Effector memory CD8-positive, alpha-beta T cell (primary cell): Measurements from ENCODE around the gene TRH.
"Not testable (repeated sequence)": the region's sequence is repeated elsewhere in the genome, so short reads cannot be mapped to it uniquely, and the experiment has no call there.

Source experiments
- ATAC-seq: fragments of 150-1000 bp; cut with Tn5 transposase; replicated peaks from 2 replicates; pipeline ENCODE4 v1.10.0; 2021; ENCODE audit warnings: mild to moderate bottlenecking, moderate library complexity
- DNase-seq, 3 experiments: peaks; one replicate each; pipeline ENCODE4 v3.0.0; 2021
- H3K27ac Mint-ChIP-seq, 2 donors: one replicate each; pipeline ENCODE4 v1.8.0; 2022; ENCODE audit warnings: mild to moderate bottlenecking in 2 of 2, mixed read lengths in 2 of 2, moderate library complexity in 2 of 2
- H3K27me3 Mint-ChIP-seq, 2 donors: one replicate each; pipeline ENCODE4 v1.8.0; 2022; ENCODE audit warnings: mixed read lengths in 2 of 2
- H3K36me3 Mint-ChIP-seq: one replicate; pipeline ENCODE4 v1.8.0; 2022; ENCODE audit warnings: mild to moderate bottlenecking, moderate library complexity, mixed read lengths; ENCODE audit not compliant: insufficient read depth
- H3K4me1 Mint-ChIP-seq, 2 donors: one replicate each; pipeline ENCODE4 v1.8.0; 2022; ENCODE audit warnings: low read depth in 2 of 2, mixed read lengths in 2 of 2
- H3K4me3 Mint-ChIP-seq, 2 donors: one replicate each; pipeline ENCODE4 v1.8.0; 2022; ENCODE audit warnings: mild to moderate bottlenecking in 2 of 2, mixed read lengths in 2 of 2, moderate library complexity in 2 of 2
- H3K9me3 Mint-ChIP-seq, 2 donors: one replicate each; pipeline ENCODE4 v1.8.0; 2022; ENCODE audit warnings: mixed read lengths in 2 of 2

The TRH gene

DNA sequence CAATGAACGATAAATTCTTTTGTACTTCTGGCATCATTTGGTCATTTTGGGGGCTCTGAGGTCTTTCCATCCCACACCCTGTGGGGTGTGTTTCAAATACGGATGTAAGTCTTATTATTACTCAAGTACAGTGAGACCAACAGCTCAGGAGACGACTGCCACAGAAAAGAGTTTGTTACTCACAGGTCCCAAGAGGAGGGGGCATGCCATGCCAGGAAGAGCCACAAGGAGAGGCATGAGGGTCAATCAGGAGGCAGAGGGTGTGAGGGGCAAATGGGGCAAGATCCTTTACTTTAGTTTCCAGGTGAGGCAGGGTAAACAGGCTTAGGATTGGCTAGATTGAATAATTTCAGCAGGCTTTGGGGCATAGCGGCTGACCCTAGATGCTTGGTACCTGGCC lies 21.6 kb downstream of the TRH start:
- H3K9me3 Mint-ChIP-seq, result peaks cover 0 to 2% of the 10 kb centered on the region in 2 donors
- no peaks in the 10 kb centered on the region for H3K36me3 Mint-ChIP-seq

DNA sequence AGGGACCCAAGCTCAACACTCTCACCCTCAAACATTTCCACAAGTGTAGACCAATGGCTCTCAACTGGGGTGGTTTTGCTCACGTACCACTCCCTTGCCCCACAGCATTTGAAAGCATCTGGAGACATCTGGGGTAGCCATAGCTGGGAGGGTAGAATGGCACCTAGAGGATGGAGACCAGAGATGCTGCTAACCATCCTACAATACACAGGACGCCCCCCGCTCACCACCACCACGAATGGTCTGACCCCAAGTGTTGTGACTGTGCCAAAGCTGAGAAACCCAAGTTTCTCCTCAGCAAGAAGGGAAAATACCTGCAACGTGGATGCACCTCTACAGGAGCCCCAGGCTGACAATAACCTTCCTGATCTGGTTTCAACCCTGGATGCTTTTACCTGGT lies 24.7 kb downstream of the TRH start:
- H3K4me3 Mint-ChIP-seq, ATAC-seq, H3K27ac Mint-ChIP-seq, H3K36me3 Mint-ChIP-seq, H3K9me3 Mint-ChIP-seq, DNase-seq: not testable (repeated sequence)
- peaks cover 9 to 11% of the 10 kb centered on the region in 2 donors for H3K4me1 Mint-ChIP-seq
- peaks cover 40 to 58% of the 10 kb centered on the region in 2 donors for H3K27me3 Mint-ChIP-seq

More for the DNA sequence above, 21.6 kb downstream of the TRH start:
- peaks cover 50 to 64% of the 10 kb centered on the region in 2 donors for H3K27me3 Mint-ChIP-seq
- H3K4me3 Mint-ChIP-seq, result no peak overlapping the region
- no peak for ATAC-seq
- no peak overlapping the region for H3K27ac Mint-ChIP-seq
- H3K4me1 Mint-ChIP-seq, result no peaks in the 10 kb centered on the region
- no peak for DNase-seq

DNA sequence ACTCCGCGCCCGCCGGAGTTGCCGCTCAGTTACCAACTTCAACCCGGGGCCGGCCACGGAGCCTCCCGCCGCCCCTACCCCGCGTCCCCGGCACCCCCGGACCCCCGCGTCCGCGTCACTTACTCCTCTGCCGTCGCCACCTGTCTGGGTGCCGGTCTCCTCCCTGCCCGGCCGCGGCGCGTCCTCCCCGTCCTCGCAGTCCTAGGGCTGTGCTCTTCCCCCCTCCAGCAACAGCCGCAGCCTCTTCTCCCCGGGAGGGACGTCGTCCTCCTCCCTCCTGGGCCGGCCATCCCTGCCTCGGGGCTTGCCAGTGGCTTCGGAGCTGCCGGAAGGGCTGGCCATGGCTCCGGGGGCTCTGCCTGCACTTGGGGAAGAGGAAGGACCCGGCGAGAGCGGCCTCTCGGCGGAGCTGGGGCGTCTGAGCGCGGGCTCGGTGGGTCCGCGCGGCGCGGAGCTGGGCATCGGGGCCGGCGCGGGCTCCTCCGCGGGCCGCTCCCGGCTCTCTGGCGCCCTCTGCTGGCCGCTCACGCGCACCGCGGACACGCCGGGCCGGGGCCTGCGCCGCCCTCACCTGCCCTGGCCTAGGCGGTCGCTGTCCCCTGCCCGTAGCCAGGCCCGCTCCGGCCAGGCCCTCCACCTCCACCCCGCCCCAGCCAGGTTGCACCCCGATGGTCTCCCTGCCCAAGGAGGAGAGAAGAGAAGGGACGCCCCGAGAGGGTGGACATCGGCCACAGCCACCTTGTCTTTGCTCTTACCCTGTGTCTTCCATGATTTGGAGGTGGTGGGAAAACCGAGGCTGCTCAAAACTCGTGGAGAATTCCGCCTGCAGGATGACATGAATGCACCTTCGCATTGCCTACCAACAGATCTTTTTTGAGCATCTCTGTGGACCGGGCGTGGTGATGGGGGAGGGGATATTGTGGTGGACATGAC lies 28.4 kb downstream of the TRH start:
- peak; percentile 65 for ATAC-seq
- peak overlapping the region; percentile 78 to 81 for H3K4me3 Mint-ChIP-seq

GRCh38 chr3:130010556-130010955 lies 36.0 kb downstream of the TRH start:
- Mint-ChIP-seq H3K4me3 (no peak overlapping the region), H3K27me3 (peaks cover 32 to 56% of the 10 kb centered on the region in 2 donors), H3K36me3 (no peaks in the 10 kb centered on the region), H3K9me3 (no peaks in the 10 kb centered on the region), H3K4me1 (no peaks in the 10 kb centered on the region), H3K27ac (no peak overlapping the region)
- no peak for ATAC-seq
- no peak for DNase-seq

More for the DNA sequence above, 28.4 kb downstream of the TRH start:
- H3K4me1 Mint-ChIP-seq, result peaks cover 9 to 11% of the 10 kb centered on the region in 2 donors
- not testable (repeated sequence) for H3K27ac Mint-ChIP-seq, H3K36me3 Mint-ChIP-seq, H3K9me3 Mint-ChIP-seq
- H3K27me3 Mint-ChIP-seq, result peaks cover 34 to 76% of the 10 kb centered on the region in 2 donors
- peak; percentile 68 to 77 (median 72) for DNase-seq

GRCh38 chr3:130012108-130012507 lies 37.6 kb downstream of the TRH start:
- H3K36me3 Mint-ChIP-seq, DNase-seq, H3K27ac Mint-ChIP-seq, H3K9me3 Mint-ChIP-seq, ATAC-seq, H3K4me1 Mint-ChIP-seq, H3K4me3 Mint-ChIP-seq: not testable (repeated sequence)
- peaks cover 26 to 52% of the 10 kb centered on the region in 2 donors for H3K27me3 Mint-ChIP-seq

- H3K9me3 Mint-ChIP-seq, ATAC-seq: not testable (repeated sequence)
Observed at GRCh38 chr3:130013246-130013645, 38.7 kb downstream of the TRH start.

DNA sequence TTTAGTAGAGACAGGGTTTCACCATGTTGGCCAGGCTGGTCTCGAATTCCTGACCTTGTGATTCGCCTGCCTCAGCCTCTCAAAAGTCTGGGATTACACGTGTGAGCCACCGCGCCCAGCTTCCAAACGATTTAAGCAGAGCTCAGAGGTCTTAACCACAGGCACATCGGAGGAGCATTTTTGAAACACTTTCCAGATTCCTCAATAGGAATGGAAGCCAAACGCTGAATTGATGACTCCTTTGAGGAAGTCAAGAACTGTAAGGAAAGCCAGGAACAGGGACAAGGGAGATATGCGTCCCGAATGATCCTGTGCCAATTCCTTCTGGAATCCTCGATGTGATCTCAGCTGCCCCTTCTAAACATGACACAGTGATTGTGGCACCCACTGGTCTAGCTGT lies 40.0 kb downstream of the TRH start:
- Mint-ChIP-seq H3K4me1 (no peaks in the 10 kb centered on the region), H3K4me3 (no peak overlapping the region), H3K27me3 (peaks cover 35 to 55% of the 10 kb centered on the region in 2 donors), H3K9me3 (no peaks in the 10 kb centered on the region), H3K36me3 (no peaks in the 10 kb centered on the region), H3K27ac (no peak overlapping the region)
- DNase-seq, result no peak
- ATAC-seq, result no peak

More at GRCh38 chr3:130013246-130013645, 38.7 kb downstream of the TRH start:
- not testable (repeated sequence) for DNase-seq, H3K4me3 Mint-ChIP-seq, H3K27ac Mint-ChIP-seq, H3K36me3 Mint-ChIP-seq, H3K4me1 Mint-ChIP-seq
- peaks cover 30 to 53% of the 10 kb centered on the region in 2 donors for H3K27me3 Mint-ChIP-seq

DNA sequence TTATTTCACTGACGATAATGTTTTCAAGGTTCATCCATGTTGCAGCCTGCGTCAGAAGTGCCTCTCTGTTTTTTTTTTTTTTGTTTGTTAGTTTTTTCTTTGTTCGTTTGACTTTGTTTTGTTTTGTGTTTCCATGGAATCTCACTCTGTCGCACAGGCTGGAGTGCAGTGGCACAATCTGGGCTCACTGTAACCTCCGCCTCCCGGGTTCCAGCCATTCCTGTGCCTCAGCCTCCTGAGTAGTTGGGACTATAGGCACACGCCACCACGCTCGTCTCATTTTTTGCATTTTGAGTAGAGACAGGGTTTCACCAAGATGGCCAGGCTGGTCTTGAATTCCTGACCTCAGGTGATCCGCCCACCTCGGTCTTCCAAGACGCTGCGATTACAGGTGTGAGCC lies 43.1 kb downstream of the TRH start:
- H3K27me3 Mint-ChIP-seq, result peaks cover 50 to 67% of the 10 kb centered on the region in 2 donors
- not testable (repeated sequence) for ATAC-seq, DNase-seq, H3K36me3 Mint-ChIP-seq, H3K9me3 Mint-ChIP-seq, H3K27ac Mint-ChIP-seq, H3K4me3 Mint-ChIP-seq, H3K4me1 Mint-ChIP-seq

GRCh38 chr3:130026146-130026829 lies 51.8 kb downstream of the TRH start:
- H3K27me3 Mint-ChIP-seq, result peaks cover 32 to 45% of the 10 kb centered on the region in 2 donors
- ATAC-seq, H3K4me1 Mint-ChIP-seq, H3K9me3 Mint-ChIP-seq, H3K36me3 Mint-ChIP-seq, H3K27ac Mint-ChIP-seq, H3K4me3 Mint-ChIP-seq: not testable (repeated sequence)
- DNase-seq, result peak in 1 of 3 experiments; percentile 5

- H3K27me3 Mint-ChIP-seq, result peaks cover 20 to 34% of the 10 kb centered on the region in 2 donors
- DNase-seq, ATAC-seq, H3K4me1 Mint-ChIP-seq, H3K36me3 Mint-ChIP-seq, H3K9me3 Mint-ChIP-seq, H3K27ac Mint-ChIP-seq, H3K4me3 Mint-ChIP-seq: not testable (repeated sequence)
Observed at GRCh38 chr3:130027437-130027836, 52.9 kb downstream of the TRH start.
